GM23248 (cell line): ENCODE data around the gene HSPA5. TPM values are rescaled to one million over a fixed set of nuclear protein-coding genes. Genes with fewer than 3 reads are reported as not detected.
"Not testable (repeated sequence)": the region's sequence is repeated elsewhere in the genome, so short reads cannot be mapped to it uniquely, and the experiment has no call there.

ENCODE experiments used
- DNase-seq: peaks from one replicate; pipeline ENCODE4 v3.0.0-alpha.2; 2015
- H2AFZ ChIP-seq: fragments of 200-600 bp; sonication (generic); 2 replicates; pipeline ENCODE4 v1.6.1; 2016; ENCODE audit warnings: antibody characterized with exemption
- H3F3A ChIP-seq: fragments of 200-600 bp; sonication (generic); 2 replicates; pipeline ENCODE4 v1.6.1; 2016; ENCODE audit warnings: mild to moderate bottlenecking, antibody characterized with exemption, mixed run types; ENCODE audit not compliant: insufficient read depth
- H3K27ac ChIP-seq: fragments of 200-600 bp; sonication (generic); 2 replicates; pipeline ENCODE4 v1.5.1; 2016; ENCODE audit warnings: mild to moderate bottlenecking
- H3K27me3 ChIP-seq: fragments of 200-600 bp; sonication (generic); replicated peaks from 2 replicates; pipeline ENCODE4 v1.6.1; 2016; ENCODE audit warnings: mild to moderate bottlenecking; ENCODE audit not compliant: insufficient read depth
- H3K36me3 ChIP-seq: fragments of 200-600 bp; sonication (generic); 2 replicates; pipeline ENCODE4 v1.6.1; 2016; ENCODE audit warnings: low read depth, mild to moderate bottlenecking
- H3K4me1 ChIP-seq: fragments of 200-600 bp; sonication (generic); 2 replicates; pipeline ENCODE4 v1.6.1; 2016; ENCODE audit warnings: mild to moderate bottlenecking; ENCODE audit not compliant: insufficient read depth
- H3K4me2 ChIP-seq: fragments of 200-600 bp; sonication (generic); one replicate; pipeline ENCODE4 v1.6.1; 2016; ENCODE audit warnings: mild to moderate bottlenecking; ENCODE audit not compliant: unreplicated experiment
- H3K4me3 ChIP-seq: fragments of 200-600 bp; sonication (generic); 2 replicates; pipeline ENCODE4 v1.5.1; 2016; ENCODE audit warnings: mild to moderate bottlenecking
- H3K79me2 ChIP-seq: fragments of 200-600 bp; sonication (generic); 2 replicates; pipeline ENCODE4 v1.6.1; 2016; ENCODE audit warnings: mild to moderate bottlenecking; ENCODE audit not compliant: insufficient read depth
- H3K9ac ChIP-seq: fragments of 200-600 bp; sonication (generic); 2 replicates; pipeline ENCODE4 v1.6.1; 2016; ENCODE audit warnings: mild to moderate bottlenecking
- H3K9me2 ChIP-seq: fragments of 200-600 bp; sonication (generic); 2 replicates; pipeline ENCODE4 v1.6.1; 2016; ENCODE audit warnings: mixed run types, mild to moderate bottlenecking, moderate library complexity; ENCODE audit not compliant: insufficient read depth
- H3K9me3 ChIP-seq: fragments of 200-600 bp; sonication (generic); one replicate; pipeline ENCODE4 v1.6.1; 2017; ENCODE audit warnings: low read depth
- H4K20me1 ChIP-seq: fragments of 200-600 bp; sonication (generic); 2 replicates; pipeline ENCODE4 v1.6.0; 2016; ENCODE audit not compliant: insufficient read depth
- EZH2 ChIP-seq: fragments of 200-600 bp; sonication (generic); IDR thresholded peaks from 2 replicates; pipeline ENCODE4 v1.6.1; 2018; ENCODE audit warnings: antibody characterized with exemption, mild to moderate bottlenecking; ENCODE audit not compliant: insufficient read depth, poor library complexity, severe bottlenecking
- EZH2phosphoT487 ChIP-seq: fragments of 200-600 bp; sonication (generic); IDR thresholded peaks from 2 replicates; pipeline ENCODE4 v1.6.1; 2018; ENCODE audit warnings: antibody characterized with exemption, moderate library complexity, mild to moderate bottlenecking, low read depth; ENCODE audit not compliant: insufficient read depth
- WGBS, 2 experiments: methylation state at CpG; one replicate each; pipeline ENCODE4 v1.1.6; 2015 to 2017; ENCODE audit warnings: low lambda C conversion rate in 2 of 2, low coverage in 1 of 2; ENCODE audit errors: missing lambda C conversion rate in 2 of 2; 5-methylcytosine and 5-hydroxymethylcytosine counted together
- in situ Hi-C: fragments of 300-500 bp; cut with MboI; formaldehyde crosslinking; loops from 2 replicates; pipeline ENCODE4 v1.15.0; 2020
- polyA plus RNA-seq: library from polyadenylated mRNA; unstranded; fragments of >200 nt; fragmentation: Nextera tagmentation; extraction: Ambion mirVana; gene quantifications from 2 replicates; pipeline ENCODE4 v1.2.1, GENCODE V29; 2016
- total RNA-seq: library from RNA; depleted of rRNA; stranded (reverse); fragments of >200 nt; shearing (Covaris generic); gene quantifications from 2 replicates; pipeline ENCODE4 v1.2.3, GENCODE V29; 2014

Gene HSPA5
- total and polyA plus RNA-seq, 2 experiments from 2014 or later = 76.5 to 481 TPM

GRCh38 chr9:125240649-125240999 lies 519 bp downstream of the HSPA5 start:
- Histone ChIP-seq H3K9ac (peak overlapping the region; percentile 99), H2AFZ (no peak overlapping the region), H3K36me3 (peaks cover 47% of the 10 kb centered on the region), H3K79me2 (peaks cover 65% of the 10 kb centered on the region), H4K20me1 (peaks cover 35% of the 10 kb centered on the region), H3K4me1 (peaks cover 59% of the 10 kb centered on the region), H3F3A (peaks cover 70% of the 10 kb centered on the region), H3K9me2 (no peaks in the 10 kb centered on the region), H3K9me3 (no peaks in the 10 kb centered on the region), H3K4me2 (peak overlapping the region; percentile 92), H3K27me3 (no peaks in the 10 kb centered on the region), H3K27ac (peak overlapping the region; percentile 97), H3K4me3 (peak overlapping the region; percentile 93)
- DNase-seq = peak; percentile 66
- WGBS, 2 experiments = 1% methylated on average over 33 of the region's 33 CpGs
- in situ Hi-C loops = no loop called here
- TF ChIP-seq EZH2phosphoT487 = no peak

- 3% methylated on average over 8 of the region's 8 CpGs for WGBS, 2 experiments
- H3K27me3 ChIP-seq = no peaks in the 10 kb centered on the region
- H3K9me2 ChIP-seq = no peaks in the 10 kb centered on the region
- peak overlapping the region; percentile 93 for H3K4me3 ChIP-seq
- peaks cover 72% of the 10 kb centered on the region for H3K79me2 ChIP-seq
- H3K4me1 ChIP-seq = peaks cover 66% of the 10 kb centered on the region
- in situ Hi-C loops = no loop called here
- H3K9me3 ChIP-seq = no peaks in the 10 kb centered on the region
- DNase-seq = no peak
- TF ChIP-seq EZH2 (no peak), EZH2phosphoT487 (no peak)
- peak overlapping the region; percentile 99 for H3K9ac ChIP-seq
- H2AFZ ChIP-seq = no peak overlapping the region
- peak overlapping the region; percentile 92 for H3K4me2 ChIP-seq
- peak overlapping the region; percentile 97 for H3K27ac ChIP-seq
- peaks cover 41% of the 10 kb centered on the region for H4K20me1 ChIP-seq
- peaks cover 77% of the 10 kb centered on the region for H3F3A ChIP-seq
- H3K36me3 ChIP-seq = peaks cover 55% of the 10 kb centered on the region
Observed at GRCh38 chr9:125239631-125240597, 1.2 kb downstream of the HSPA5 start.

- WGBS, 2 experiments = 62 to 65% methylated on average over 14 of the region's 14 CpGs
- Histone ChIP-seq H3K36me3 (peaks cover 57% of the 10 kb centered on the region), H3K27me3 (no peaks in the 10 kb centered on the region), H3K9ac (peak overlapping the region; percentile 99), H3K9me3 (no peaks in the 10 kb centered on the region), H3K4me1 (peaks cover 70% of the 10 kb centered on the region), H4K20me1 (peaks cover 42% of the 10 kb centered on the region), H3F3A (peaks cover 83% of the 10 kb centered on the region), H2AFZ (no peak overlapping the region), H3K79me2 (peaks cover 74% of the 10 kb centered on the region), H3K27ac (peak overlapping the region; percentile 97), H3K9me2 (no peaks in the 10 kb centered on the region), H3K4me2 (peak overlapping the region; percentile 92), H3K4me3 (peak overlapping the region; percentile 93)
- TF ChIP-seq EZH2 = no peak
- DNase-seq = peak; percentile 16
- in situ Hi-C loops = no loop called here
Observed at GRCh38 chr9:125238915-125239446, 2.2 kb downstream of the HSPA5 start.

- Histone ChIP-seq H3K9ac (peak overlapping the region; percentile 99), H3K36me3 (peaks cover 57% of the 10 kb centered on the region), H3F3A (peaks cover 80% of the 10 kb centered on the region), H3K9me3 (no peaks in the 10 kb centered on the region), H3K79me2 (peaks cover 74% of the 10 kb centered on the region), H3K9me2 (no peaks in the 10 kb centered on the region), H3K4me2 (peak overlapping the region; percentile 92), H3K27me3 (no peaks in the 10 kb centered on the region), H3K27ac (peak overlapping the region; percentile 91; the same call in 1 of the 2 replicates), H2AFZ (no peak overlapping the region), H3K4me3 (peak overlapping the region; percentile 93), H4K20me1 (peaks cover 43% of the 10 kb centered on the region), H3K4me1 (peaks cover 68% of the 10 kb centered on the region)
- peak; percentile 30 for DNase-seq
- TF ChIP-seq EZH2 = no peak
- no peak for TF ChIP-seq EZH2phosphoT487
- 53 to 55% methylated on average over 7 of the region's 7 CpGs for WGBS, 2 experiments
- in situ Hi-C loops = no loop called here
Observed at GRCh38 chr9:125238127-125238914, 2.8 kb downstream of the HSPA5 start.

- in situ Hi-C loops, H3K9me3 ChIP-seq, H3K27me3 ChIP-seq, H2AFZ ChIP-seq, H3K9me2 ChIP-seq: not testable (repeated sequence)
- H3K9ac ChIP-seq = peak overlapping the region; percentile 99
- H3F3A ChIP-seq = peaks cover 77% of the 10 kb centered on the region
- H3K4me3 ChIP-seq = peak overlapping the region; percentile 93
- H3K36me3 ChIP-seq = peaks cover 57% of the 10 kb centered on the region
- peaks cover 43% of the 10 kb centered on the region for H4K20me1 ChIP-seq
- 81 to 87% methylated on average over 5 of the region's 5 CpGs for WGBS, 2 experiments
- peak overlapping the region; percentile 92 for H3K4me2 ChIP-seq
- H3K27ac ChIP-seq = peak overlapping the region; percentile 91
- peak; percentile 28 for DNase-seq
- peaks cover 65% of the 10 kb centered on the region for H3K79me2 ChIP-seq
- peaks cover 58% of the 10 kb centered on the region for H3K4me1 ChIP-seq
Observed at GRCh38 chr9:125236520-125237159, 4.5 kb downstream of the HSPA5 start.
